Liver (tissue), 9 donors: ENCODE measurements around the gene SLC39A10. TPM values are rescaled to one million over a fixed set of nuclear protein-coding genes. Genes with fewer than 3 reads are reported as not detected.

Experiments used
- DNase-seq: peaks from one replicate; pipeline ENCODE4 v3.0.0-alpha.2; 2017; ENCODE audit warnings: low spot score
- H3K27ac ChIP-seq, 2 donors: one replicate each; pipeline ENCODE4 v1.7.0; 2013; ENCODE audit warnings: inconsistent platforms in 2 of 2, low read length in 2 of 2, control low read depth in 1 of 2, low read depth in 1 of 2, mild to moderate bottlenecking in 1 of 2
- H3K27me3 ChIP-seq, 4 donors: one replicate each; pipeline versions ENCODE4 v1.6.1 to v1.7.0; 2013; ENCODE audit warnings: low read length in 3 of 4, inconsistent platforms in 1 of 4, mild to moderate bottlenecking in 1 of 4, moderate library complexity in 1 of 4; ENCODE audit not compliant: control insufficient read depth in 4 of 4, insufficient read depth in 4 of 4
- H3K36me3 ChIP-seq, 4 donors: one replicate each; pipeline versions ENCODE4 v1.6.1 to v1.7.0; 2013; ENCODE audit warnings: low read length in 3 of 4, mild to moderate bottlenecking in 3 of 4, low read depth in 1 of 4, moderate library complexity in 1 of 4; ENCODE audit not compliant: control insufficient read depth in 4 of 4, insufficient read depth in 3 of 4
- H3K4me1 ChIP-seq, 4 donors: one replicate each; pipeline versions ENCODE4 v1.6.1 to v1.7.0; 2013; ENCODE audit warnings: low read length in 3 of 4, mild to moderate bottlenecking in 3 of 4, moderate library complexity in 1 of 4; ENCODE audit not compliant: control insufficient read depth in 4 of 4, insufficient read depth in 4 of 4
- H3K4me3 ChIP-seq, 3 donors: one replicate each; pipeline versions ENCODE4 v1.6.1 to v1.7.0; 2013; ENCODE audit warnings: low read length in 3 of 3, control low read depth in 1 of 3, low read depth in 1 of 3, mild to moderate bottlenecking in 1 of 3
- H3K9ac ChIP-seq, 2 donors: one replicate each; pipeline ENCODE4 v1.7.0; 2013; ENCODE audit warnings: low read length in 2 of 2, mild to moderate bottlenecking in 2 of 2, moderate library complexity in 2 of 2, control low read depth in 1 of 2, low read depth in 1 of 2
- H3K9me3 ChIP-seq, 4 donors: one replicate each; pipeline versions ENCODE4 v1.6.1 to v1.7.0; 2013; ENCODE audit warnings: low read length in 3 of 4; ENCODE audit not compliant: control insufficient read depth in 4 of 4
- CTCF ChIP-seq: fragments of 150-350 bp; IDR thresholded peaks from 2 replicates; pipeline ENCODE4 v1.5.1; 2017; ENCODE audit warnings: improper control_type of control experiment, low read depth, low read length; ENCODE audit not compliant: missing input control
- EGR1 ChIP-seq, 2 donors: IDR thresholded peaks; 2 replicates each; pipeline ENCODE4 v1.6.1; 2016 to 2018; ENCODE audit warnings: antibody characterized with exemption in 2 of 2, low read depth in 2 of 2
- FOXA1 ChIP-seq: IDR thresholded peaks from 2 replicates; pipeline ENCODE4 v1.6.1; 2016; ENCODE audit warnings: antibody characterized with exemption
- FOXA2 ChIP-seq: IDR thresholded peaks from 2 replicates; pipeline ENCODE4 v1.6.1; 2016; ENCODE audit warnings: antibody characterized with exemption
- GABPA ChIP-seq, 2 donors: IDR thresholded peaks in 1 of 2; conservative IDR thresholded peaks in 1 of 2; 2 replicates each; pipeline ENCODE4 v1.6.1; 2016; ENCODE audit warnings: antibody characterized with exemption in 2 of 2, mild to moderate bottlenecking in 1 of 2, moderate library complexity in 1 of 2
- HNF4A ChIP-seq, 2 donors: conservative IDR thresholded peaks; 2 replicates each; pipeline ENCODE4 v1.6.1; 2016; ENCODE audit warnings: antibody characterized with exemption in 2 of 2, mild to moderate bottlenecking in 2 of 2
- HNF4G ChIP-seq: IDR thresholded peaks from 2 replicates; pipeline ENCODE4 v1.6.1; 2016; ENCODE audit warnings: antibody characterized with exemption
- JUND ChIP-seq, 2 donors: IDR thresholded peaks; 2 replicates each; pipeline ENCODE4 v1.6.1; 2016; ENCODE audit warnings: antibody characterized with exemption in 2 of 2
- MAX ChIP-seq: IDR thresholded peaks from 2 replicates; pipeline ENCODE4 v1.6.1; 2016; ENCODE audit warnings: antibody characterized with exemption
- NR2F2 ChIP-seq: IDR thresholded peaks from 2 replicates; pipeline ENCODE4 v1.6.1; 2016; ENCODE audit warnings: antibody characterized with exemption
- RAD21 ChIP-seq, 2 donors: IDR thresholded peaks; 2 replicates each; pipeline ENCODE4 v1.6.1; 2016; ENCODE audit warnings: antibody characterized with exemption in 2 of 2, mild to moderate bottlenecking in 2 of 2
- REST ChIP-seq: IDR thresholded peaks from 2 replicates; pipeline ENCODE4 v1.6.1; 2016; ENCODE audit warnings: antibody characterized with exemption, mild to moderate bottlenecking
- RXRA ChIP-seq, 2 donors: IDR thresholded peaks; 2 replicates each; pipeline ENCODE4 v1.6.1; 2017 to 2018; ENCODE audit warnings: antibody characterized with exemption in 2 of 2, mild to moderate bottlenecking in 1 of 2
- SP1 ChIP-seq: IDR thresholded peaks from 2 replicates; pipeline ENCODE4 v1.6.1; 2018; ENCODE audit warnings: antibody characterized with exemption, mild to moderate bottlenecking
- TAF1 ChIP-seq: conservative IDR thresholded peaks from 2 replicates; pipeline ENCODE4 v1.6.1; 2016; ENCODE audit warnings: antibody characterized with exemption, mild to moderate bottlenecking
- YY1 ChIP-seq: IDR thresholded peaks from 2 replicates; pipeline ENCODE4 v1.6.1; 2016; ENCODE audit warnings: antibody characterized with exemption, mild to moderate bottlenecking
- WGBS: extraction: QIAGEN DNeasy Blood & Tissue Kit; methylation state at CpG from one replicate; pipeline ENCODE4 v1.1.7; 2013; 5-methylcytosine and 5-hydroxymethylcytosine counted together
- polyA plus RNA-seq, 2 donors: library from polyadenylated mRNA; stranded (reverse) in 1 of 2; unstranded in 1 of 2; fragments of 200-250 nt in 1 of 2; fragments of >200 nt in 1 of 2; fragmentation: Nextera tagmentation in 1 of 2; extraction: Ambion mirVana in 1 of 2; gene quantifications; one replicate each; pipeline versions ENCODE4 v1.2.1 to v1.2.3, GENCODE V29; 2013 to 2015
- total RNA-seq, 2 donors: library from RNA; depleted of rRNA; stranded (reverse); fragments of >200 nt; gene quantifications; one replicate each; pipeline ENCODE4 v1.2.3, GENCODE V29; 2014
- donor health status: healthy.
- donor health status: healthy.
- donor health status: healthy.
- donor health status: healthy.
- donor health status: healthy.

Gene SLC39A10
- total and polyA plus RNA-seq, 4 donors: 0.98 to 7.5 (median 3.4) TPM

- WGBS: 64% methylated on average over 1 of the region's 1 CpG
- H3K27me3 ChIP-seq: no peaks in the 10 kb centered on the region
These were observed 17.1 kb upstream of the SLC39A10 start for GRCh38 chr2:195639959-195640358.

GRCh38 chr2:195642027-195642678 is 14.9 kb upstream of the SLC39A10 start:
- DNase-seq: no peak
- no peak overlapping the region for H3K4me3 ChIP-seq
- no peak overlapping the region for H3K27ac ChIP-seq
- no peak for TF ChIP-seq MAX
- no peak for TF ChIP-seq NR2F2
- no peak for TF ChIP-seq FOXA1
- TF ChIP-seq EGR1 (IDR thresholded peaks at IDR 0.05; ENCODE audit: low read depth in 2 of 2): no peak
- TF ChIP-seq YY1: no peak
- no peak for TF ChIP-seq CTCF
- no peak for TF ChIP-seq FOXA2
- TF ChIP-seq HNF4G: no peak
- no peak for TF ChIP-seq HNF4A (conservative IDR thresholded peaks at IDR 0.05)
- no peak for TF ChIP-seq RAD21 (IDR thresholded peaks at IDR 0.05)
- no peak for TF ChIP-seq JUND (IDR thresholded peaks at IDR 0.05)
- TF ChIP-seq SP1: no peak
- TF ChIP-seq TAF1: no peak
- H3K4me1 ChIP-seq: peaks cover 0 to 10% (median 4%) of the 10 kb centered on the region in 4 donors
- no peak overlapping the region for H3K9ac ChIP-seq
- no peaks in the 10 kb centered on the region for H3K9me3 ChIP-seq
- WGBS: 75% methylated on average over 5 of the region's 5 CpGs
- no peaks in the 10 kb centered on the region for H3K36me3 ChIP-seq
- H3K27me3 ChIP-seq: no peaks in the 10 kb centered on the region

More at GRCh38 chr2:195639959-195640358, 17.1 kb upstream of the SLC39A10 start:
- Histone ChIP-seq H3K4me3 (no peak overlapping the region), H3K4me1 (peaks cover 0 to 7% (median 4%) of the 10 kb centered on the region in 4 donors), H3K36me3 (no peaks in the 10 kb centered on the region), H3K9me3 (no peaks in the 10 kb centered on the region), H3K27ac (no peak overlapping the region), H3K9ac (no peak overlapping the region)
- no peak for DNase-seq
- TF ChIP-seq FOXA2 (no peak), SP1 (no peak), GABPA (IDR thresholded peaks at IDR 0.05 in 1 of 2, conservative IDR thresholded peaks at IDR 0.05 in 1 of 2) (no peak), RXRA (IDR thresholded peaks at IDR 0.05) (no peak), EGR1 (IDR thresholded peaks at IDR 0.05; ENCODE audit: low read depth in 2 of 2) (no peak), TAF1 (no peak), JUND (IDR thresholded peaks at IDR 0.05) (no peak), REST (no peak), NR2F2 (no peak)
